Neural cell (in vitro differentiated cells): ENCODE results near the gene TXNRD3.

ENCODE experiments used
- CTCF ChIP-seq: fragments of 450-650 bp; IDR thresholded peaks from 2 replicates; pipeline ENCODE4 v1.5.1; 2014; ENCODE audit warnings: antibody characterized with exemption, mild to moderate bottlenecking, moderate library complexity; ENCODE audit not compliant: poor library complexity, severe bottlenecking
- EP300 ChIP-seq: fragments of 450-650 bp; conservative IDR thresholded peaks from 2 replicates; pipeline ENCODE4 v1.6.1; 2014; ENCODE audit warnings: antibody characterized with exemption, mild to moderate bottlenecking, moderate library complexity; ENCODE audit not compliant: poor library complexity, severe bottlenecking
- EZH2 ChIP-seq: fragments of 200-600, 300-800 bp; shearing (Covaris generic), sonication (generic); IDR thresholded peaks from 2 replicates; pipeline ENCODE4 v1.6.1; 2014; ENCODE audit warnings: antibody characterized with exemption, low read length, borderline replicate concordance, mild to moderate bottlenecking; ENCODE audit not compliant: insufficient read depth, poor library complexity, severe bottlenecking
- MXI1 ChIP-seq: fragments of 450-650 bp; conservative IDR thresholded peaks from 2 replicates; pipeline ENCODE4 v1.6.1; 2014; ENCODE audit warnings: antibody characterized with exemption, mild to moderate bottlenecking; ENCODE audit not compliant: poor library complexity, severe bottlenecking
- POLR2AphosphoS5 ChIP-seq: IDR thresholded peaks from 2 replicates; pipeline ENCODE4 v1.6.1; 2012
- TAF1 ChIP-seq: IDR thresholded peaks from 2 replicates; pipeline ENCODE4 v1.6.1; 2012; ENCODE audit warnings: low read depth

- TF ChIP-seq POLR2AphosphoS5 (no peak), CTCF (no peak), TAF1 (no peak), EZH2 (no peak), EP300 (no peak), MXI1 (no peak)
Measured at GRCh38 chr3:126644615-126645014, 10.3 kb downstream of the TXNRD3 start.
